ENCODE results near the gene LITAF. TPM values are rescaled to one million over a fixed set of nuclear protein-coding genes. Genes with fewer than 3 reads are reported as not detected.

The LITAF gene
- total RNA-seq, 1 experiment from 2014 or later: 73.0 TPM

GRCh38 chr16:11561856-11562255 lies 24.9 kb downstream of the LITAF start:
- POLR2A ChIA-PET: no interaction called here
- no peak for DNase-seq (ENCODE audit: low spot score)
- CTCF ChIA-PET: no interaction called here
- peak; percentile 96 for TF ChIP-seq ZNF121 (CRISPR knock-in tag; IDR thresholded peaks at IDR 0.05)
- TF ChIP-seq TEAD4 (CRISPR knock-in tag; IDR thresholded peaks at IDR 0.05): no peak
- no peak for TF ChIP-seq AFF4 (CRISPR knock-in tag; IDR thresholded peaks at IDR 0.05; ENCODE audit: borderline replicate concordance)
- TF ChIP-seq CBFB (CRISPR knock-in tag; IDR thresholded peaks at IDR 0.05; ENCODE audit: low read depth): no peak
- no peak for TF ChIP-seq ZNF281 (CRISPR knock-in tag; IDR thresholded peaks at IDR 0.05)
- H3K27me3 Mint-ChIP-seq (ENCODE audit: low read depth): no peaks in the 10 kb centered on the region
- peaks cover 48% of the 10 kb centered on the region for H3K4me1 Mint-ChIP-seq
- H3K9me3 Mint-ChIP-seq: peaks cover 2% of the 10 kb centered on the region
- H3K4me3 Mint-ChIP-seq: no peak overlapping the region
- peak overlapping the region; percentile 86; the same call in 1 of the 2 replicates for H3K27ac Mint-ChIP-seq
- no peak for ATAC-seq
- peaks cover 2% of the 10 kb centered on the region for H3K36me3 Mint-ChIP-seq

- POLR2A ChIA-PET: no interaction called here
- no peak for ATAC-seq
- H3K27ac Mint-ChIP-seq: peak overlapping the region; percentile 86
- CTCF ChIA-PET: interaction anchor here (1.8 kb wide), 1 partner anchor 30 kb away, joined by 4 read pairs; no protein-coding TSS in a partner anchor
- no peak overlapping the region for H3K4me3 Mint-ChIP-seq
- H3K36me3 Mint-ChIP-seq: peaks cover 7% of the 10 kb centered on the region
- H3K9me3 Mint-ChIP-seq: peaks cover 7% of the 10 kb centered on the region
- H3K4me1 Mint-ChIP-seq: peaks cover 48% of the 10 kb centered on the region
- DNase-seq (ENCODE audit: low spot score): no peak
- no peak for TF ChIP-seq ARID4B (CRISPR knock-in tag; IDR thresholded peaks at IDR 0.05; ENCODE audit: borderline replicate concordance)
- H3K27me3 Mint-ChIP-seq (ENCODE audit: low read depth): no peaks in the 10 kb centered on the region
These were observed 25.3 kb downstream of the LITAF start for GRCh38 chr16:11561454-11561805.

GRCh38 chr16:11560701-11561453 lies 25.8 kb downstream of the LITAF start:
- DNase-seq (ENCODE audit: low spot score) (no peak), ATAC-seq (peak; percentile 39; the same call in 1 of the 2 replicates)
- Mint-ChIP-seq H3K4me3 (no peak overlapping the region), H3K36me3 (peaks cover 12% of the 10 kb centered on the region), H3K9me3 (peaks cover 12% of the 10 kb centered on the region), H3K27ac (peak overlapping the region; percentile 86), H3K4me1 (peaks cover 48% of the 10 kb centered on the region), H3K27me3 (ENCODE audit: low read depth) (no peaks in the 10 kb centered on the region)
- POLR2A ChIA-PET: interaction anchor here (0.6 kb wide), 1 partner anchor 190 kb away, joined by 3 read pairs; no protein-coding TSS in a partner anchor
- CTCF ChIA-PET: interaction anchor here (1.8 kb wide), 1 partner anchor 29 kb away, joined by 4 read pairs; no protein-coding TSS in a partner anchor
- TF ChIP-seq ARID4B (CRISPR knock-in tag; IDR thresholded peaks at IDR 0.05; ENCODE audit: borderline replicate concordance) (no peak), E2F1 (CRISPR knock-in tag; IDR thresholded peaks at IDR 0.05) (no peak), ERG (CRISPR knock-in tag; IDR thresholded peaks at IDR 0.05) (no peak), NR3C1 (CRISPR knock-in tag; conservative IDR thresholded peaks at IDR 0.05; ENCODE audit: low read depth) (no peak), ZBTB21 (CRISPR knock-in tag; IDR thresholded peaks at IDR 0.05; ENCODE audit: borderline replicate concordance) (no peak)
